ENCODE data around the gene SCRT2. TPM values are rescaled to one million over a fixed set of nuclear protein-coding genes. Genes with fewer than 3 reads are reported as not detected.

SCRT2 gene
- total and polyA plus RNA-seq, 2 of the 8 experiments (the other 6 are each of a cell fraction or from before 2014, with no cell fraction given), result 0.12 to 0.34 TPM

DNA sequence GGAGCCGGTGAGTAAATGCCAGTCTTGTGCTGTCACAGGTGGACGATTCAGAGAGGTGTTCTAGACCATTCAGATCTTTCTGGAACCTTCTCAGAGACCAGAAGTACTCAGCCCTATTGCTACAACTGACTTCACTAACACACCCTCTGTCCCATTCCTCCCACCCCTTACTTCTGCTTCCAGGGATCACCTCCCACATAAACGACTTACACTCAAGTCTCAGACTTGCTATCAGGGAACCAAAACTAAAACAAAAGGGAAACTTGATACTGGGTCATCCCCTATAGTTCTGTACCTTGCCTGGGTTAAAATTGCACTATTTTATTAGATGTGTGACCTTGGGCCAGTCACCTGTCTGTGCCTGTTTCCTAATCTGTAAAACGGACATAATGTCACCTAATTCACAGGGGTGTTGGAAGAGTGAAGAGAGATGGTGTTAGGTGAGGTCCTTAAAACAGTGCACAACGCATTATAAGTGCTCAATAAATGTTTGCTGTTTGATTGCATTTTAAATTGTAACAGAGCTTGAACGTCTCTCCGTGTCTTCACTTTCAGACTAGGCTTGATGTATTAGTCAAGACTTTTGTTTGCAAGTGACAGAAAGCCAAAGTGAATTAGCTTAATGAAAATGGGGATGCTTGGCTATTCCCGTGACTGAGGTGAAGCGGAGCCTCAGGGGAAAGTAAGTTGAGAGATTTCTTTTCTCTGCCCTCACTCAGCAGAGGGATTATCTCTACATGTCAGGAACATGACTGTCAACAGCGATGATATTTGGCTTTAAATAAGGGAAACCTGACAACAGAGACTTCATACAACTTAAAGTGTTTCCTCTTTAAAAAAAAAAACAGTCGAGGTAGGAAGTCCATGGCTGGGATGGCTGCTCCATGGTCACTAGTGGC, 19.6 kb downstream of the SCRT2 start (continued):
- TF ChIP-seq HDAC2 (IDR thresholded peaks at IDR 0.05; ENCODE audit: borderline replicate concordance in 1 of 2, low read depth in 2 of 2, low read length in 2 of 2) (no peak), KDM1A (IDR thresholded peaks at IDR 0.05; ENCODE audit: borderline replicate concordance, low read length) (no peak; the same call in 1 of the 2 replicates), POLR2AphosphoS5 (IDR thresholded peaks at IDR 0.05; ENCODE audit: low read depth, low read length) (no peak), CHD2 (IDR thresholded peaks at IDR 0.05; ENCODE audit: low read length) (no peak)
